BE2C (cell line): ENCODE data around the gene CCNL2.

Experiments used
- DNase-seq: peaks from one replicate; pipeline ENCODE4 v3.0.0-alpha.2; 2020
- H3K27me3 ChIP-seq: fragments of 250-450 bp; sonication (Bioruptor Pico); 2 replicates; pipeline ENCODE4 v1.5.1; 2020; ENCODE audit warnings: mild to moderate bottlenecking
- H3K36me3 ChIP-seq: fragments of 250-450 bp; sonication (Bioruptor Pico); 2 replicates; pipeline ENCODE4 v1.5.1; 2020; ENCODE audit warnings: mild to moderate bottlenecking
- H3K4me1 ChIP-seq: fragments of 250-450 bp; sonication (Bioruptor Pico); 2 replicates; pipeline ENCODE4 v1.5.1; 2020
- H3K4me3 ChIP-seq: 2 replicates; pipeline ENCODE4 v1.5.1; 2011; ENCODE audit warnings: low read depth, low read length
- H3K9me3 ChIP-seq: fragments of 250-450 bp; sonication (Bioruptor Pico); 2 replicates; pipeline ENCODE4 v1.5.1; 2020
- TF ChIP-seq, protein P1 (sequence below): IDR thresholded peaks from 2 replicates; pipeline ENCODE4 v1.5.1; 2012; ENCODE audit warnings: mild to moderate bottlenecking, low read depth, low read length

The CCNL2 gene

DNA sequence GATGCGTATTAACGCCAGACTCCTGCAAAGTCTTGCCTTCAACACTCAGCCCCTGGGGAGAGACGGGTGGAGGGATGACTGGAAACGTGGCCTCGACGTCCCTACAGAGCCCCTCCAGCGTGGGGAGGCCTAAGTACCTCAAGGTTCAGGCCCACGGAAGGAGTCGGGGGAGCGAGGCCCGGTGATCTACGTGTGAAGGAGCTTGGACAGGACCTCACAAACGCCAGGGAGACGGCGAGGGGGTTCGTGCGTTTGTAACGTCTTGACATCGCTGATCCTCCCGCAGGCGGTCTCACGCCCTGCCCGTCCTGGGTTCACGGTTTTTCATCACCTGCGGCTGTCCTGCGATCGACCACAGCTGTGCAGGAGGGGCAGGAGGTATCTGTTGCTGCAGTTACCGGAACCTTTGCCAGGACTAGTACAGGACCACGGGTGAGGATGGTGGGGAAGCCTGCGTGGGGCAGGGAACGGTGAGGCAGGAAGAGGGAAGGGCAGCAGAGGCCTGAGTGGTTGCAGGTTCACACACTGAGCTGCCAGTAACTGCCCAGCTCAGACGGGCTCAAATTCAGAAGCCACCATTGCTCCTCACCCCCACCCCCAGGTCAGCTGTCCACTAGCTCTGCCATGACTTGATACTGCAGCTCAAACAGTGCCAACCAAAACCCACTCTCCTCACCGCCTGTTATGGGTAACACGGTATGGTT is 889 bp upstream of the CCNL2 start:
- Histone ChIP-seq H3K4me1 (no peaks in the 10 kb centered on the region; the same call in 1 of the 2 replicates), H3K9me3 (no peaks in the 10 kb centered on the region), H3K27me3 (no peaks in the 10 kb centered on the region), H3K36me3 (peaks cover 67% of the 10 kb centered on the region), H3K4me3 (peak overlapping the region; percentile 87)
- TF ChIP-seq, protein P1, sequence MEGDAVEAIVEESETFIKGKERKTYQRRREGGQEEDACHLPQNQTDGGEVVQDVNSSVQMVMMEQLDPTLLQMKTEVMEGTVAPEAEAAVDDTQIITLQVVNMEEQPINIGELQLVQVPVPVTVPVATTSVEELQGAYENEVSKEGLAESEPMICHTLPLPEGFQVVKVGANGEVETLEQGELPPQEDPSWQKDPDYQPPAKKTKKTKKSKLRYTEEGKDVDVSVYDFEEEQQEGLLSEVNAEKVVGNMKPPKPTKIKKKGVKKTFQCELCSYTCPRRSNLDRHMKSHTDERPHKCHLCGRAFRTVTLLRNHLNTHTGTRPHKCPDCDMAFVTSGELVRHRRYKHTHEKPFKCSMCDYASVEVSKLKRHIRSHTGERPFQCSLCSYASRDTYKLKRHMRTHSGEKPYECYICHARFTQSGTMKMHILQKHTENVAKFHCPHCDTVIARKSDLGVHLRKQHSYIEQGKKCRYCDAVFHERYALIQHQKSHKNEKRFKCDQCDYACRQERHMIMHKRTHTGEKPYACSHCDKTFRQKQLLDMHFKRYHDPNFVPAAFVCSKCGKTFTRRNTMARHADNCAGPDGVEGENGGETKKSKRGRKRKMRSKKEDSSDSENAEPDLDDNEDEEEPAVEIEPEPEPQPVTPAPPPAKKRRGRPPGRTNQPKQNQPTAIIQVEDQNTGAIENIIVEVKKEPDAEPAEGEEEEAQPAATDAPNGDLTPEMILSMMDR, result no peak
- DNase-seq, result no peak

DNA sequence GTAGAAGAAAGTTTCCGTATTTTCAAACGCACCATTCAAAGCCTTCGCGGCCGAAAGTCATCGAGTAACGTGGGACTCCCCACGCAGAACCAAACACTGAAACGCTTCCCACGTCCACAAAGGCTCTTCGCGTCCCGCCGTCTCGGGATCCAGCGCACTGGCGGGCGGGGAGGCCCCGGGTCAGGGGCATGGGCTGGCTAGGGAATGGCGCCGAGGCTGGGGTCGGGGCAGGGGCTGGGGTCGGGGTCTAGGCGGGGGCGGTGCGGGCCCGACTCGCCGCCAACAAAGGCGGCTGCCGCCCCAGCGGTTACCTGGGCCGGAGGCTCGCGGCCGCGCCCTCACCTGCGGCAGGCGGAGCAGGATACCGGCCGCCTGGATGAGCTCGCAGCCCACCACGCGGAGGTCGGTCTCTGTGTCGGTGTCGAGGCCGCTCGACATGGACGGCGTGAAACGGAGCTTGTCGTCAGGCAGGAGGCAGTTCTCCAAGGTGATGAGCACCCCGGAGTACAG is 403 bp downstream of the CCNL2 start:
- Histone ChIP-seq H3K36me3 (peaks cover 69% of the 10 kb centered on the region), H3K9me3 (no peaks in the 10 kb centered on the region), H3K4me1 (no peaks in the 10 kb centered on the region; the same call in 1 of the 2 replicates), H3K4me3 (peak overlapping the region; percentile 87), H3K27me3 (no peaks in the 10 kb centered on the region)
- TF ChIP-seq, protein P1, result no peak
- DNase-seq, result no peak

DNA sequence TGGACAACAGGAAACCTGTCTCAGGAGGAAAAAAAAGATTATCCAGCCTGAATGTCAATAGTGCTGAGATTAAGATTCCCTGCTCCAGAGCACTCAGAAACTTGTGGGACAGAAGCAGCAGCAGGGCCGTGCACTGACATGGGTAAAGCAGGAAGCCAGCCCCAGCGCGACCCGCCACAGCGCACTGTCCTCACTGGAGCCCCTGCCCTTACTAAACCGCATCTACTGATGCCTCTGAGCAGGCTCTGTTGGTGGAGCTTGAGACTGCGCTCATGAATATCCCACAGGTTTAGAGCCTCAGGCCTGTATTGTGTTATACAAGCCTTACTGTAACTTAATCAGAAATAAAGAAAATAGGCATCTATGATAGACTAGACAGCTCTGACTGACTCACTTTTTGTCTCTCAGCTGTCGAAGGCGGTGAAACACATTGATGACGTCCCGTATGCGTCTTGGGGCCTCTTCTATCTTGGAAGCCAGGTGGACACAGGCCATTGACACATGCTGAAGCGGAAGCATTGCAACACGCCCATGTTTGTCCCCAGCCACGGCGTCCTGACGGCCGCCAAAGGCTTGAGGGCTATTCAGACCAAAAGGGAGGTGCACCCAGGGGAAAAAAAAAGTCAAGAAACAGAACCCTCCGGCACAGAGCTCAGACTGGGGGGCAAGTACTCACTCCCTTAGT is 1.2 kb downstream of the CCNL2 start:
- peak overlapping the region; percentile 87 for H3K4me3 ChIP-seq
- no peak for DNase-seq
- H3K4me1 ChIP-seq, result no peaks in the 10 kb centered on the region; the same call in 1 of the 2 replicates
- no peaks in the 10 kb centered on the region for H3K9me3 ChIP-seq
- TF ChIP-seq, protein P1, result no peak
- H3K27me3 ChIP-seq, result no peaks in the 10 kb centered on the region
- H3K36me3 ChIP-seq, result peaks cover 71% of the 10 kb centered on the region

DNA sequence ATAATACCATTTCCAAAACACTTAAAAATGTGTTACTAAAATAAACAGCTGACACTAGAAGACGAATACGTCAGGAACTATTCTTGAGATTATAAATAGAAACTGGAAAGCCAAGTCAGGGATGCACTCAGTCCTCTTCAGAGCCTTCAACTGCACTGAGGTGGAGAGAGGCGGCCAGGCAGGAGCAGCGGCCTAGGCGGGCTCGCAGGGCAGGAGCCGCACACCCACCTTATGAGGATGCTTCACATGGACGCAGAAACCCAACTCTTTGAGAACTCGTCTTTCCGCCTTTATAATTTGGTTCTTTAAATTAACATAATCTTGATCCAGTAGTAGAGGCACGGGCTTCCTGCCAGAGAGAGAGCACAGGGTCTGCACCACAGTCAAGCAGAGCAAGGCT is 4.0 kb downstream of the CCNL2 start:
- Histone ChIP-seq H3K27me3 (no peaks in the 10 kb centered on the region), H3K4me3 (no peak overlapping the region), H3K4me1 (no peaks in the 10 kb centered on the region), H3K36me3 (peaks cover 72% of the 10 kb centered on the region), H3K9me3 (no peaks in the 10 kb centered on the region)
- DNase-seq, result no peak
- TF ChIP-seq, protein P1, result no peak

DNA sequence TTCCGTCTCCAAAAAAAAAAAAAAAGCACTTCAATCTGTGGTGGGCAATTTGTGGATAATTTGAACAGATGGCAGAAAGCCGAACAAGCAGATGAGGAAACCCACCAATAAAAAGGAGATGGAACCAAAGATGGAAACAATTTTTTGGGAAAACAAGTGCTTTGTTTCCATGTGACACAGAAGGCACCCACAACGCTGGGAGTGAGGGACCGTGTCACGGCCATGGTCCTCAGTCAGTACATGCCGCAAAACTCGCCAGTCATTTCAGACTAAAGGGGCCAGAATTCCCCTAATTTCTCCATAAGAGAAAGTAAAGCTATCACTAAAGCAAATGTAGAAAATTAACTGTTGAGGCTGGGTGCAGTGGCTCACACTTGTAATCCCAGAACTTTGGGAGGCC is 5.0 kb downstream of the CCNL2 start:
- H3K4me1 ChIP-seq, result no peaks in the 10 kb centered on the region
- H3K36me3 ChIP-seq, result peaks cover 79% of the 10 kb centered on the region
- no peak for DNase-seq

More for the DNA sequence above, 5.0 kb downstream of the CCNL2 start:
- Histone ChIP-seq H3K4me3 (no peak overlapping the region), H3K27me3 (no peaks in the 10 kb centered on the region), H3K9me3 (no peaks in the 10 kb centered on the region)
- TF ChIP-seq, protein P1, result no peak
